ENCODE measurements around the gene TPSAB1.

TPSAB1 gene

GRCh38 chr16:1288813-1289476 is 48.4 kb downstream of the TPSAB1 start:
- no peak for DNase-seq

GRCh38 chr16:1289477-1289866 is 49.0 kb downstream of the TPSAB1 start:
- DNase-seq = no peak

- no peak for DNase-seq
Observed at GRCh38 chr16:1290063-1290501, 49.6 kb downstream of the TPSAB1 start.

GRCh38 chr16:1290860-1291575 is 50.5 kb downstream of the TPSAB1 start:
- DNase-seq = no peak

- DNase-seq = no peak
Observed at GRCh38 chr16:1291576-1291974, 51.1 kb downstream of the TPSAB1 start.
